GM15510 (cell line): Measurements from ENCODE around the gene DGKB.

Experiments used
- POLR2A ChIP-seq: IDR thresholded peaks from 3 replicates; pipeline ENCODE4 v1.6.1; 2011; ENCODE audit warnings: borderline replicate concordance; ENCODE audit not compliant: insufficient read length; ENCODE audit errors: extremely low read depth

The DGKB gene

DNA sequence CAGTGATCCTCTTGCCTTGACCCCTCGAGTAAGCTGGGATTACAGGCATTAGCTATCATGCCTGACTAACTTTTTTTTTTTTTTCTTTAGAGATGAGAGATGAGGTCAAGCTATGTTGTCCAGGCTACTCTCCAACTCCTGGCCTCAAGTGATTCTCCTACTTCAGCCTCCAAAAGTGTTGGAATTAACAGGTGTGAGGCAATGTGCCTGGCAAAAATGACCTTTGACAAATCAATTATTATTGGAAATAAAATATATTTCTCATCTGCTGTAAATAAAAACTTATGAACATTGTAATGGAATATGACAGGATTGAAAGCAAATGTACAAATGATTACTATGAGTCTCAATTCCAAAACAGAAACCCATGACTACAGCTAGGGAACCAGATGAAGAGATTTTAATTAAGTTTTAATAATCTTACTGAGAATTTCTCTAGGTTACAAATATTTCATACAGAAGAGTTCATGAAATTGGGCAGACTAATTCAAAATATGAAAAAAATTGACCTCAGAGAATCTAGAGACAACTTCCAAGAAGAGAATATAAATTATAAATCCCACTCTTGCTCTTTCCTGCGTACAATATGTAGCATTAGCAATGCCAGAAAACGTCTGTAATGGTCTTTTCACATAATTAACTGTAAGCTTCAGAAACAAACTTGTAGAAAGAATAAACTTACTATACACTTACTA lies 414.7 kb downstream of the DGKB start:
- no peak for TF ChIP-seq POLR2A

DNA sequence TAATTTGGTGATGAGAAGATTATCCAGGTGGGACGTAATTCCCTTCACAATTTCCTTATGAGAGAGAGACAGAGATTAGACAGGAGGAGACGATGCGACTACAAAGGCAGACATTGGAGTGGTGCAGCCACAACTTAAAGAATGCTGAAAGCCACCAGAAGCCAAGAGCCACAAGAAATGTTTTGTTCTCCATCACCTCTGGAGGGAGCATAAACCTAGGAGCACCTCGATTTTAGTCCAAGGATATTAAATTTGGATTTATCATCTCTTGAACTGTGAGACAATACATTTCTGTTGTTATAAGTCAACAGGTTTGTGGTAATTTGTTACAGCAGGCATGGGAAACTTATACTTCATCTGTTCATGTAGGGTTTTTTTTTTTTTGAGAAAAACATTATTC lies 418.9 kb downstream of the DGKB start:
- TF ChIP-seq POLR2A = no peak

DNA sequence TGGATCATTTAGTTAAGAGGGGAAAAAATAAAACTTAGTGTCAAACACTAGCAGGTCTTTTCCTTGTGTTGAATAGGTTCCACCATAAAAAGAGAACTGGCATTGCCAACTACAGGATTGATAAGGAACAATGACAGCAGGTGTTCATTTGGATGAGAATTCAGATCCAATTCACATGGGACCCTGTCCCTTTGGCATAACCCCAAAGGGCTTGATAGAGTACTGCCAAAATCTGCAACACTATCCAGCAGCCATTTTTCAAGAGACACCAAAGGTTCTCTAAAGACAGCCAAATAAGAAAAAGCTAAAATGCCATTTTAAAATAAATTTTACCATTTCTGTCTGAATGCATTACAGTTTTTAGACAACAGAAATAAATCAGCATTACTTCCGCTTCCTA lies 422.3 kb downstream of the DGKB start:
- TF ChIP-seq POLR2A = no peak

DNA sequence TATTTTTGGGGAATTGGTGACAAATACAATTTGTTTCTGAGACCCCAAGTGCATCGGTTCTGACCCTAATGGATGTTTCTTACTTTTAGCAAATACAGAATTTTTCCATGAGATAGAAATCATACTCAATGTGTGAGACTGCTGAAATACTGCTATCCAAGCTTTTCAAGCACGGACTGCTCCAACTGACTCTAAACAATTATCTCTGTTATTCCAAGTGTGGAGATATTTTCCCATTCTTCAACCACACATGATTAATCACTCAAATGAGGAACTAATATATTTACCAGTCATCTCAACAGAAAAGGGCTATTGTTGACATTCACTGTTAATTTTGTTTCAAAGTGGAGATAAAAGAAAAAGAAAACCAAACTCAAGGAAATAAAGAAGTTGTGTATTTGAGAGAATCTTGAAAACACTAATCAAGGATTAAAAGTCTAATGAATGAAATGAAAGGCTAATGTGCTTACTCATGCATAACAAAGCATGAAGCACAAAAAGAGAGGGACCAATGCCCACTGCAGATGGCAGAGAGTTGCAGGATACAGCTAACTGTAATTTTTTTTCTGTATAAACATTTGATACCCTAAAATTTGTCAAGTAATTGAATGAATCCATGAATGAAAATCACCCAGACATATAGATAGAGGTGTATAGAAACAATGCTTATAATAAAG lies 423.6 kb downstream of the DGKB start:
- TF ChIP-seq POLR2A = no peak

DNA sequence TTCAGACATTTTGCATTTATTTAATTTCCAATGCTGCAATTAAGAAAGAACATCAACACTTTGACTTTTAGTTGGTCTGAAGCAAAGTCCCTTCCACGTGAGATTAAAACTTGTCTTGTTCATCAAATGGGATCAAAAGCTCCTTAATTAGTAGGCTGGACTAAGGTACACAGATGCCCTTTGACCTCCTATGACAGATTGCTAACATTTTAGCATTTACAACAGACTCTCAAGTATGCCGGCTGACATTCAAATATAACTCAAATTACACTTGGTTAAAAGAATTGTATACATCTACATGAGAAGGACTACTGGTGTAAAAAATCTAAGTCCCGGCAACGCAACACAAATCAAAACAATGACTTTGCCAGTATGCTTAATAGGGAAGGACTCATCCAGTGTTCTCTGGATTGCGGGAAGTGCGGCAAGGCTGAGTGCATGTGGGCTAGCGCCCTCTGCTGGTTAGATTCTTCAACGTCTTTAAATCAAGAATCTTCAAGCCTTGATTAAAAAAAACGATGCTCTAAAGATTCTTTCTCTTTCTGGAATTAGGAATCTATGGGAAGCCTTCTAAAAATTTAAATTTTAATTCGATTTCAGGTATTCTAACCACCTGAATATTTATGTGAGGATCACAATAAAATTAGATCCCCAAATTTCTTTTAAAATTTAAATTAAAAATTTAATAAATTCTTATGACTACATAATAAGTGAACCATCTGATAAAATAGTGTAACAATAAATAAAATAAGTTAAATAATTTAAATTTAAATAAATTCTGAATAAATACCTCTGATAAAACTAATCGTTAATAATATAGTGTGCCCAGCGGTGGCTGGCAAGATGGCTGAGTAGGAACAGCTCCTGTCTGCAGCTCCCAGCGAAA lies 444.7 kb downstream of the DGKB start:
- no peak for TF ChIP-seq POLR2A

DNA sequence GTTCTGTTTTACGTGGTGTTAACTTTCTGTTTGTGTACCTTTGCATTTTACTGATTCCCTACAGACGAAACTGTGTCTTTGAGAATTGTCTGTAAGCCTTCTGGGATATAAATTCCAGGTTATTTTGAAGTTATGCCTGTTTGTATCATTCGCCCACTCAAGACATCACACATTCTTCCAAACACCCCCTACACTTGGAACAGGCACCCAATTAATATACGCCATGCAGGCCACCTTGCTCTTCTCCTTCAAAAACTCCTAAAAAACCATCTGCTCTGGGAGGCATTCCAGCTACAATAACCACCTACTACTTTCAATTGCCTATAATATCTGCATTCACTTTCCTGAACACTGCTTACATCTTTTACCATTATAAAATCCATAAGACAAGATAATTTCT lies 453.3 kb downstream of the DGKB start:
- TF ChIP-seq POLR2A = no peak

DNA sequence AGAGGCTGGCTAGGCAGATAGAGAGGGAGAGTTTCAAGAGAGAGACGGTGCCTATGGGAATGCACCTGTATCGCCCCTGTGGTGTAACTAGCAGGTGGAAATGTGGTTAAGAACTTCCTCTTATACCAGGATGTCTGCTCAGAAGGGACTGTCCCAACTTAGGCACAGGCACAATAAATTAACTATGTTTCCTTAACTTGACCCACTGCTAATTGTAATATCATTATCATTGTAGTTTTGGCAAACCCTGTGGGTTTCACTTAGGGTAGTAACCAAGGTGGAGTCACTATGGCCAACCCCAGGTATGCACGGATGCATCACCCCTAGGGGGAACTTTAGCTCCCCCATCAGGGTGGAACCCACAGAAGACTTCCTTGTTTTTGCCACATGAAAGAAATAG lies 455.7 kb downstream of the DGKB start:
- no peak for TF ChIP-seq POLR2A

DNA sequence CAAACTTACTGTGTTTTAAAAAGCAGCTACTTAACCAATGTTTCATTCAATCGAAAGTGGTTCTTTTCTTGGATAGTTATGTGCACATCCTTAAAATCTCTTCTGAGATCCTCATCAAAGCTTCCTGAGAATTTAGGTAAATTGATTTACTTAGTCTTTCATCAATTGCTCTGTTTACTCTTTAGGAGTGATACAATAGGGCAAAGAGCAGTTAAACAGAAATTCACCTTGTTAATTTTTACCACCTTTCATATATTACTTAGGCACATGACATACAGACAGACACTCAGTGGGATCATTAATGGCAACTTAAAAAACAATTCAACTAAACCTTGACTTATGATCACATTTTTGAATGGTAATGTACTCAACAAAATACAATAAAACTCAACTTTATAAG lies 456.3 kb downstream of the DGKB start:
- no peak for TF ChIP-seq POLR2A

DNA sequence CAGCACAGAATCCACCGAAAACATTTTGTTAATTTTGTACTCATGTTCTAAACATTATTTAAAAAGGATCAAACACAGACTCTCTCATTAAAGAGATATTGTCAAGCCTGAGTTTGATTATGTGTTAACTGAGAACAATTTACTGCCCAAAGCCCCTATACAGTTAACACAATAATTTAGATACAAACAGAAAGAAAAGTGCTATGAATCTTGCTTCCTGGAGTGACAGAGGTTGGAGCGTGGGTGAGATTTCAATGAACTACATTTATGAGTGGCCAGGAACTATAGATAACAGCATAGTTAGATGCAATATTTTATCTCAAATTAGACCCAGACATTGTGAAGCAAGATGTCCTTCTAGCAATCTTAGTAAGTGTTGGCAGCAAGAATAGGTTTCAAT lies 464.2 kb downstream of the DGKB start:
- TF ChIP-seq POLR2A = no peak

DNA sequence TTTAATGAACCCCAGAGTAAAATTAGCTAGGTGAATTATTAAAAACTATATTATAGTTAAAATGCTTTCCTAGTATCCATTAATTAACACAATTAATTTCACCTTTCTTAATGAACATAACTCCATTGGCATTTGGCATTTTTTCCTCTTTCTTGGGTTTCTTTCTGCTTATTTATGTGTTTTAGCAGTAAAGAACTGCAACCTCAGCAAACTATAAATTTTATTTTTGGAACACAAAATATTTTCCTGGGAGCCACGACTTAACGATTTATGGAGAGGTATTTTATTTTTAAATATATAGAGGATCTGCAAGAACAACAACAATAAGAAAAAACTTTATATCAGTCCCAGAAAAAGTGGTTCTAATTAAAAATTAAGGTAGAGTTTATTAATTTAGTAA lies 465.7 kb downstream of the DGKB start:
- no peak for TF ChIP-seq POLR2A

DNA sequence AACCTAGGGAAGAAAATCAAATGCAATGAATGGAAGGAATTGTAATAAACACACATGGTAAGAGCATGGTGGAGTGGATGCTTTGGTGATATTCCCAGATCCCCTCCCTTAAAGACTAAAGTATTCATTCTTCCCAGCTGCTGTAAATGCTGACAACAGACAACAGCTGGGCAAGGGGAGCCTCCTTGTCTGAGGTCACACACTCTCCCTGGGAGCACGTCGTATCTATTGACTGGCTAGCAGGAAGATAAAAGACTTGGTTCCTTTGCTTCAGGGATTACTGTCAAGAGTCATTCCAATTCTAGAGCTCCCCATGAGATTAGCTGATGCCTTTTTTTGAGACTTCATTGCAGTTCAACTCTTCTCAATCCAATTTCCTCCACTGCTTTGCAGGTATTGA lies 469.6 kb downstream of the DGKB start:
- TF ChIP-seq POLR2A = no peak

DNA sequence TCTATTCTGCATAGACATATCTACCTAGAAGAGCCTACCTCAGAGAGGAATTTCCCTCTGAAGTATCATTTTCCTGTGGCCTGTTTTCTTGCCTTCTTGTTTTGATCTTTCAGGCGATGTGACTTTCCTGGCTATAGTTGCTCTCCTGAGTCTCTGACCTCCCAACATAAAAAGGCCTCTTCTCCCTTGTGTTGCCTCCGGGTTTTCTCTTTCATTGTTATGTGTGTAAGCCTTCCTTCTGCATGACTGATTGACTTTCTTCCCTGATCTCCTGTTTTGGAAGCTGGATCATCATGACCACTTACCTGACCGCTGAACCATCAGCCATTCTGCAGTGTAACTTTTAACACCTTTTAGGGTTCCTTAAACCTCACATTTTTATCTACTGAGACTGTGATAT lies 471.6 kb downstream of the DGKB start:
- TF ChIP-seq POLR2A = no peak

DNA sequence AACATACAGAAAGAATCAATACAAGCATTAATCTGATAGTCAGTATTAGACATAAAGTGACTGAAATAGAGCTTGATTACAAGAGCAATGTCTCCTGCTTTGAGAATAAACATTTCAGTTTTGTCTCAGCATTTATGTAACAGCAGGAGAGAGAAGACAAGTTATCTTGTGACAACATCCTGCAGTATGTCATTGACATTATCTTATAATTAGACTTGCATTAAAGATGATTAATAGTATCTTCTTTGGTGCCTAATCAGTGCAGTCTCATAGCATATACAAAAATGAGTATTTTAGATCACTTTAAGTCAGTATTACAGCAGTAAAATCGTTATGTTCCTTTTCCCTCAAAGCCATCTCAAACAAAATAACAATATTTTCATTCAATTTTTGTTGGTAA lies 477.0 kb downstream of the DGKB start:
- TF ChIP-seq POLR2A = no peak

DNA sequence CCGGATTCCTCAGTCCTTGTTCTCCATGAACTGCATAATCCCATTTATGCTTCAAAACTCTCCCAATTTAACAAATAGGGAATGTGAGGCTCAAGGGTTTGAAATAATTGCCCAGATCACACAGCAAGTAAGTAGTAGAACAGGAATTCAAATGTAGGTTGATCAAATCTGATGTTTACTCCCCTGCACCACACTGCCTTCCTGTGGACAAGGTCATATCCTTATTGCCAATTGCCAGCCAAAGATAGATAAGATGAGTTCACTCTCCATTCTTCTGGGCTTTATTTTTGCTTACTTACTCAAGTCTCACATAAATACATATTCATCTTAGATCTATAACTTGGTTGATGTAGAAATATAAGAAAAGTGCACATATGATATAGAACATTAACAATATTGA lies 477.9 kb downstream of the DGKB start:
- TF ChIP-seq POLR2A = no peak

DNA sequence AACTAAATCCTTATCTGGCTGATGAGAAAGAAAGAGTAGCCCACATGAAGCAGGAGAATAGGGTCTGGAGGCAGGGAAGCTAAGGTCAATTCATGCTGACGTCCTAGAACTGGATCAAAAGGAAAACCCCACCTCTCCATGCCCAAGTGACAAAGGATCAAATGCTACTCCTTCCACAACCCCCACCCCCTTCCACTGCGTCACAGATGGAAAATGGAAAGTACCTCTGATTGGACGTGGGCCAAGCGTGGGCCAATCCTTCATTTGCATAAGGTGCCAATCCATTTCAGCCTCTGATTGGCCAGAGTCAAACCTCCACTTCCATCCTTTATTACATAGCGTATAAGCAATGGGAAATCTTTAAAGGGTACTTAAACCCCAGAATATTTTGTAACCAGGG lies 481.8 kb downstream of the DGKB start:
- no peak for TF ChIP-seq POLR2A
